Adipocyte (in vitro differentiated cells): Measurements from ENCODE around the gene USP10.

Experiments used
- DNase-seq: peaks from one replicate; pipeline ENCODE4 v3.0.0-alpha.2; 2015; ENCODE audit warnings: low read depth
- H3K27me3 ChIP-seq: replicated peaks from 2 replicates; pipeline ENCODE4 v1.7.0; 2013; ENCODE audit warnings: mild to moderate bottlenecking, low read length, moderate library complexity; ENCODE audit not compliant: control insufficient read depth, insufficient read depth
- H3K36me3 ChIP-seq: 2 replicates; pipeline ENCODE4 v1.7.0; 2013; ENCODE audit warnings: low read length, mild to moderate bottlenecking, moderate library complexity; ENCODE audit not compliant: control insufficient read depth, insufficient read depth, severe bottlenecking
- H3K4me1 ChIP-seq: 2 replicates; pipeline ENCODE4 v1.7.0; 2013; ENCODE audit warnings: mild to moderate bottlenecking, low read length, moderate library complexity; ENCODE audit not compliant: control insufficient read depth, insufficient read depth
- H3K4me3 ChIP-seq: 2 replicates; pipeline ENCODE4 v1.7.0; 2013; ENCODE audit warnings: mild to moderate bottlenecking, low read length, moderate library complexity
- H3K9ac ChIP-seq: 2 replicates; pipeline ENCODE4 v1.7.0; 2013; ENCODE audit warnings: mild to moderate bottlenecking, low read length, moderate library complexity
- H3K9me3 ChIP-seq: 2 replicates; pipeline ENCODE4 v1.7.0; 2013; ENCODE audit warnings: mild to moderate bottlenecking, low read length, moderate library complexity; ENCODE audit not compliant: control insufficient read depth

The USP10 gene

GRCh38 chr16:84758627-84759026 lies 58.8 kb downstream of the USP10 start:
- Histone ChIP-seq H3K4me3 (no peak overlapping the region), H3K36me3 (peaks cover 38% of the 10 kb centered on the region)
- no peak for DNase-seq

GRCh38 chr16:84759061-84759460 lies 59.3 kb downstream of the USP10 start:
- H3K9ac ChIP-seq: no peak overlapping the region
- peaks cover 42% of the 10 kb centered on the region for H3K36me3 ChIP-seq
- H3K27me3 ChIP-seq: no peaks in the 10 kb centered on the region
- no peaks in the 10 kb centered on the region for H3K9me3 ChIP-seq
- H3K4me1 ChIP-seq: peaks cover 7% of the 10 kb centered on the region
- no peak for DNase-seq
- H3K4me3 ChIP-seq: no peak overlapping the region

More at GRCh38 chr16:84758627-84759026, 58.8 kb downstream of the USP10 start:
- peaks cover 11% of the 10 kb centered on the region for H3K4me1 ChIP-seq
- no peak overlapping the region for H3K9ac ChIP-seq
- H3K27me3 ChIP-seq: no peaks in the 10 kb centered on the region
- H3K9me3 ChIP-seq: no peaks in the 10 kb centered on the region

DNA sequence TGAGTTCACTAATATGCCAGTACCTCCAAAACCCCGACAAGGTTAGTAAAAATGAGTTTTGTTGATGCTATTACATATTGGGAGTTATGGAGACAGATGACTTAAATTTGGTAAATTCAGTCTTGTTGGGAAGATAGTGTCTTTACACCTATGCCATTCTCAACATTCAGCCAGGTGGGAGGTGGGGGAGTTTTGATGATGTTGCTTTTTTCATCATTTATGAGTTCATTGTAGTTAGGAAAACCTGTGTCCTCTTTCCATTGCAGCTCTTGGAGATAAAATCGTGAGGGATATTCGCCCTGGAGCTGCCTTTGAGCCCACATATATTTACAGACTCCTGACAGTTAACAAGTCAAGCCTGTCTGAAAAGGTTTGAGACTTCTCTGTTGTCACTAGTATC lies 60.1 kb downstream of the USP10 start:
- Histone ChIP-seq H3K36me3 (peaks cover 46% of the 10 kb centered on the region), H3K9me3 (no peaks in the 10 kb centered on the region), H3K4me1 (no peaks in the 10 kb centered on the region), H3K9ac (no peak overlapping the region), H3K27me3 (no peaks in the 10 kb centered on the region), H3K4me3 (no peak overlapping the region)
- DNase-seq: no peak

DNA sequence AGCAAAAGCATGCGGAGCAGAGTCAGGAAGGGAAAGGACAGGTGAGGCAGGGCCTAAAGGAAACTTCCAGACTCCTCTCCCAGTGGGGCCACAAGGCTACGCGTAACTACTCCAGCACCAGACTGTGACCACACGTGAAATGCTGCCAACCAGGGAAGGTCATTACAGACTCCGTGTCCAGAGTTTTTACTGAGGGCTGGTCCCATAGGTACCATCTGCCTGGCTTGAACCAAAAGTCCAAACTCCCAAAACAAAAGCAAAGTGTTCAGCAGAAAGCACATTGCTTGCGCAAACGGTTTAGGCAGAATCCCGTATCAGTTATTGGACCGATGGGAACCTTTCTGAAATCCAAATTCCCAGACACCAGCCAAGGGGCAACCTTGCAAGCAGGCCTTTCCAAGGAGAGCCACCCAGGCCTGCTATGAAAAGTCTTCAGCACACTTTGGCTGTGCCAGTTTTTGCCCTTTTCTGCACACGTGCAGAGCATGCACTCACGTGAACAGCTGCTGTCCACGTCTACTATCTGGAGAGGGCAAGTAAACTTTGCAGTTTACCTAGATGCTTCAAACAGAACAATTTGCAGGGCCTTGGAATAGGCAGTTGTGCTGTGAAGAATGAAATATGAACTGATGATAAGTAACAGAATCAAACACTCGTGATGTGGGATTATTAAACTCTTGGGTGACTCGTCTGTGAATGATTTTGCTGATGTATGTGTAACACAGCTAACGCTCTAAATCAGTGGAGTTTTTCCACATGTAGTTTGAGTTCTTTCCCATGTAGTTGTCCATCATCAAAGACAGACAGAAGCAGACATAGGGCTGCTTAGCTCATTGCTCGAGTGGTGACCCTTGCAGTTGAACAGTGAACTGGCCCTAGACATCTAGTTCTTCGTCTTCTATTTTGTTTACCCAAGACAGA lies 61.9 kb downstream of the USP10 start:
- H3K4me3 ChIP-seq: no peak overlapping the region
- no peaks in the 10 kb centered on the region for H3K4me1 ChIP-seq
- no peaks in the 10 kb centered on the region for H3K9me3 ChIP-seq
- no peak for DNase-seq
- H3K36me3 ChIP-seq: peaks cover 64% of the 10 kb centered on the region
- no peak overlapping the region for H3K9ac ChIP-seq
- no peaks in the 10 kb centered on the region for H3K27me3 ChIP-seq

- no peaks in the 10 kb centered on the region for H3K9me3 ChIP-seq
- H3K27me3 ChIP-seq: no peaks in the 10 kb centered on the region
- H3K4me1 ChIP-seq: peaks cover under 1% of the 10 kb centered on the region
- no peak overlapping the region for H3K9ac ChIP-seq
- H3K4me3 ChIP-seq: no peak overlapping the region
- DNase-seq: no peak
- H3K36me3 ChIP-seq: peaks cover 70% of the 10 kb centered on the region
These were observed 63.4 kb downstream of the USP10 start for GRCh38 chr16:84763164-84763563.

DNA sequence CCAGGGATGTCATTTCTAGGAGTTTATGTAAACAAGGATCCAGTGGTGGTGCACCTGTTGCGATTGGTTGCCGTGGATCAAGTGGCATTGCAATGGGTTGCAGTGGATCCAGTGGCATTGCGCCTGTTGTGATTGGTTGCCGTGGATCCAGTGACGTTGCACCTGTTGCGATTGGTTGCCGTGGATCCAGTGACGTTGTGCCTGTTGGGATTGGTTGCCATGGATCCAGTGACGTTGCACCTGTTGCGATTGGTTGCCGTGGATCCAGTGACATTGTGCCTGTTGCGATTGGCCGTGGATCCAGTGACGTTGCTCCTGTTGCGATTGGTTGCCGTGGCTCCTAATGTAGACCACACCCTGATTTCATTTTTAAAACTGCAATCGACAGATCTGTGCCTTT lies 63.8 kb downstream of the USP10 start:
- H3K27me3 ChIP-seq: no peaks in the 10 kb centered on the region
- H3K36me3 ChIP-seq: peaks cover 75% of the 10 kb centered on the region
- H3K9me3 ChIP-seq: no peaks in the 10 kb centered on the region
- H3K9ac ChIP-seq: no peak overlapping the region
- H3K4me1 ChIP-seq: peaks cover 6% of the 10 kb centered on the region
- no peak for DNase-seq
- no peak overlapping the region for H3K4me3 ChIP-seq

DNA sequence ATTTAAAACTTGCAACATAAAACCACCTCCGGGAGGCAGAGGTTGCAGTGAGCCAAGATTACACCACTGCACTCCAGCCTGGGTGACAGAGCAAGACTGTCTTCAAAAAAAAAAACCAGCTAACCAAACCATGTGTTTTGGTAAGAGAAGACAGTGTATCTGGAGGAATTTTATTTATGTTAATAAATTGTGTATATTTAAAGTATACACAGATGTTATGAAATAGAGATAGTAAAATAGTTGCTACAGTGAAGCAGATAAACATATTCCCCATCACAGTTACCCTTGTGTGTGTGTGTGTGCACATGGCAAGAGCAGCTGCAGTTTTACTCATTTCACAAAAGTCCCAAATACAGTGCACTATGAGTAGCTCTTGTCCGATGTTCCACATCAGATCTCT lies 65.2 kb downstream of the USP10 start:
- peaks cover 79% of the 10 kb centered on the region for H3K36me3 ChIP-seq
- H3K9ac ChIP-seq: no peak overlapping the region
- H3K4me1 ChIP-seq: peaks cover 6% of the 10 kb centered on the region

DNA sequence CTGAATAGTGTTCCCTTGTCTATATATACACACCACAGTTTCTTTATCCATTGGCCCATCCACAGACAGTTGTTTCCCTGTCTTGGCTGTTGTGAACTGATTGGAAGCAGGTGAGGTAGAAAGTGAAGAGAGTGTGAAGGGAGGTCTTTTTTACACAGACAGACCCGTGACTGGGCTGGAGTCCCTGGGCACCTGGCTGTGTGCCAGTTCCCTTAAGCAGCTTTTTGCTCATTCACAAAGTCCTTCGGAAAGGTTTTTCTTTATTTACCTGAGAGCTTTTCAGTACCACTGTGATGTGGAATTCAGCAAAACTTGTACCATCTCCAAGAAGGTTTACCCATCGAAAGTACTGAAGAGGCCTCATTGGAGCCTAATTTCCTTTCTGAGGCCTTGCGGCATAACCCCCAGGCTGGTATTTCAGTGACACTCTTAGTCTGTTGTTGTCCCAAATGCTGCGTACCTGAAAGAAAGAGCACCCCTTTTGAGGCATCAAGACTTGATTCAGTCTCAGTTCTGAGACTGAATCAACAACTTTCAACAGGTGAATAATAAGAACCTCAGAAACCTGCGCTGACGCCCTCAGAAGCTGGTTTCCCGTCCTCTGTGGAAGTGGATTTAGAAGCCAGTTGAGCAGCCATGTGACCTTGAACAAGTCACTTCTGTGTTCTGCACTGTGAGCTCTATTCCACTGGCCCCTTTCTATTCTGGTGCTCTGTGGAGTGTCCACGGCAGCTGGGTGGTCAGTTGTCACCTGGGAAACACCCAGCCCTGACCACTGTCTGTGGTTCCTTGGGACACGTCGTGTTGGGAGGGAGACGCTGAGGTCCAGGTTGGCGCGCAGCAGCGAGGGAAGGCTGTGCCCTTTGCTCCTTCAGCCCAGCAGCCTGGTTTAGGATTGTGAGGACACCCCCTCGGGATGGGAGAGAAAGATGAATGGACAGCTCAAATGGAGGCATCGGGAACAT lies 66.1 kb downstream of the USP10 start:
- Histone ChIP-seq H3K4me1 (peaks cover 6% of the 10 kb centered on the region), H3K9ac (no peak overlapping the region), H3K27me3 (no peaks in the 10 kb centered on the region), H3K36me3 (peaks cover 74% of the 10 kb centered on the region), H3K9me3 (no peaks in the 10 kb centered on the region), H3K4me3 (no peak overlapping the region)
- no peak for DNase-seq

More for the DNA sequence above, 65.2 kb downstream of the USP10 start:
- Histone ChIP-seq H3K4me3 (no peak overlapping the region), H3K27me3 (no peaks in the 10 kb centered on the region), H3K9me3 (no peaks in the 10 kb centered on the region)
- DNase-seq: no peak

DNA sequence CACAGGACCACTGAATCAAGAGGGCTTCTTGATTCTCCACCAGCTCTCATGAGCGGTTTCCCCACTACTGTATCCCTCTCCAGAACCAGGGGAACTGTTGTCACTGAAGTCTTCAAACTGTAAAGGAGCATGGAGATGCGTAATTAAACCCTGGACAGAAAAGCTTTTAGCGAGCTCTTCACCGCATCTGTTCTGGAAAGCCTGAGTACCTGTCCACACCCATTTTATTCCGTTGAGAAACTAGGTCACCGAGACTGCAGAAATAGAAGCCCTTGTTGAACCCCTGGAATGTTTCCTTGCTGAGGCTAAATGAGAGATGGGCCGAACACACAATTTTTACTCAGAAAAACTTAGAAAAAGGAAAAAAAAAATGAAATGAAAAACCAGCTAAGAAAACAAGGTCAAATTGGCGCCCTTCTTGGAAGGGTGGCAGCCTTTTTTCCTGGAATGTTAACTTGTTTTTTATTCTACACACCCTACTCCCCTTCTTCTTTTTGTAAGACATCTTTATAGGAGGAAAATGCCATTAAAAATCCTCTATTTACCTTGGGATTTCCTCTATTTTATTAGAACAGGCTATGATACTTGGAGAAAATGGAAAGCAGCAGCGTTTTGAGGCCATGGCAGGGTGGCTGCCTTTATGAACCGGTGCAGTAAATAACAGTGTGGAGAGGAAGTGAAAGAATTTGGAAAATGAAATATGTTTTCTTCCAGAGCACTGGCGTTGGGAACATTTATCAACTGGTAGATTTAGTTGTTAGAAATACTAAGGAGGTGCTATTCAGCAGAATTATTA lies 67.4 kb downstream of the USP10 start:
- peaks cover 6% of the 10 kb centered on the region for H3K4me1 ChIP-seq
- no peaks in the 10 kb centered on the region for H3K27me3 ChIP-seq
- DNase-seq: no peak
- H3K36me3 ChIP-seq: peaks cover 70% of the 10 kb centered on the region
- H3K9me3 ChIP-seq: no peaks in the 10 kb centered on the region
- H3K9ac ChIP-seq: no peak overlapping the region
- H3K4me3 ChIP-seq: no peak overlapping the region

GRCh38 chr16:84768061-84768807 lies 68.4 kb downstream of the USP10 start:
- Histone ChIP-seq H3K4me1 (peaks cover 6% of the 10 kb centered on the region), H3K36me3 (peaks cover 75% of the 10 kb centered on the region), H3K27me3 (no peaks in the 10 kb centered on the region), H3K9ac (no peak overlapping the region), H3K9me3 (no peaks in the 10 kb centered on the region), H3K4me3 (no peak overlapping the region)
- DNase-seq: peak; percentile 26
